ENCODE data around the gene FOXB1.

GRCh38 chr15:59999612-60000112 lies 4.4 kb upstream of the FOXB1 start:
- TF ChIP-seq GATA1 (IDR thresholded peaks at IDR 0.05; ENCODE audit: low read depth, low read length), result no peak
- no peak for TF ChIP-seq POLR2A (IDR thresholded peaks at IDR 0.05; ENCODE audit: low read length)

Data from erythroblast (primary cell).